Measurements from ENCODE around the gene COL24A1. TPM values are rescaled to one million over a fixed set of nuclear protein-coding genes. Genes with fewer than 3 reads are reported as not detected.

Gene COL24A1
- total RNA-seq, 1 experiment from 2014 or later, result 0.35 TPM

DNA sequence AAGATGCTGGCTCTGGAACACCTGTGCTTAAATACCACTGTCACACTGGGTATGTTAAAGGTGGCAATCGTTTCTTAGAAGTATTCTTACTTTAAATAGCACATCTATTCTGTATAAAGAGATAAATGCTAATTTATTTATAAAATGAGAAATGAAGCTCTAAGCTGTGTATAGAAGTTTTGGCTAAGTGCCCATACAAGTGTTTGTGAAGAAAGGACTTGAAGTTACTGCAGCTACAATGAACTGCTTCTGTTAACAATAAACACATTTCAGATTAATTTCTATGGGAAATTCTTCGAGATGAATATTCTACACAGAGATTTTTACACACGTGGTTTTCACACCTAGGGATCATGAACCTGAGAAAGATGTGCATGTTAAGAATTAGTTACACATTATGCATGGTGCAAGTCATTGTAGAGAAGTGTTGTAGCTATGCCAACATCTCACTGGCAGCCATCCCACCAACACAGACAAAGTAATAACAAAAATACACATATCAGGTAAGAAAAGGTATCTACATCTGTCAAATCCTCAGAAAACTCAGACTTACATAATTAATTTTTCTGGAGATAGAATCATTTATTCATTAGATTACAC is 16.2 kb downstream of the COL24A1 start:
- H3K14ac ChIP-seq (ENCODE audit: insufficient read depth, low read length), result no peak overlapping the region
- no peak overlapping the region for H4K91ac ChIP-seq (ENCODE audit: insufficient read length, low read depth, low read length)
- H2BK12ac ChIP-seq (ENCODE audit: insufficient read length, low read depth, low read length), result no peak overlapping the region
- no peak overlapping the region for H2BK20ac ChIP-seq (ENCODE audit: low read depth, low read length, poor library complexity, severe bottlenecking)
- no peaks in the 10 kb centered on the region for H4K20me1 ChIP-seq (ENCODE audit: control insufficient read depth, insufficient read depth, insufficient read length)
- H2BK120ac ChIP-seq (ENCODE audit: low read depth, low read length, poor library complexity, severe bottlenecking), result no peak overlapping the region
- no peaks in the 10 kb centered on the region for H3K79me1 ChIP-seq (ENCODE audit: insufficient read depth, low read depth, low read length, poor library complexity, severe bottlenecking)
- H3K36me3 Mint-ChIP-seq (ENCODE audit: insufficient read depth in 1 of 3, low read depth in 3 of 3), result no peaks in the 10 kb centered on the region
- H2BK15ac ChIP-seq (ENCODE audit: low read depth, low read length), result no peak overlapping the region
- H3K4me2 ChIP-seq (ENCODE audit: insufficient read depth, insufficient read length, low read length), result no peak overlapping the region
- H2AFZ ChIP-seq (ENCODE audit: low read length), result no peak overlapping the region
- no peaks in the 10 kb centered on the region for H3K23me2 ChIP-seq (ENCODE audit: insufficient read length, low read depth, low read length, poor library complexity, severe bottlenecking)
- H3K4me1 ChIP-seq (ENCODE audit: insufficient read depth, low read length), result no peaks in the 10 kb centered on the region
- H3K4me3 Mint-ChIP-seq, result no peak overlapping the region
- H3K27ac Mint-ChIP-seq, result no peak overlapping the region
- H2BK5ac ChIP-seq (ENCODE audit: insufficient read length, low read length), result no peak overlapping the region
- H3T11ph ChIP-seq (ENCODE audit: low read length), result no peak overlapping the region
- no peak overlapping the region for H3K23ac ChIP-seq (ENCODE audit: insufficient read length, low read depth, low read length)
- H3K79me2 ChIP-seq (ENCODE audit: insufficient read depth, low read length), result no peaks in the 10 kb centered on the region
- no peak overlapping the region for H3K56ac ChIP-seq (ENCODE audit: insufficient read length, low read depth, low read length)
- no peaks in the 10 kb centered on the region for H3K4me1 Mint-ChIP-seq
- H3K27me3 Mint-ChIP-seq (ENCODE audit: low read depth), result no peaks in the 10 kb centered on the region
- no peak overlapping the region for H4K5ac ChIP-seq (ENCODE audit: insufficient read length, low read depth, low read length)
- no peak overlapping the region for H4K8ac ChIP-seq (replicated peaks; ENCODE audit: insufficient read length, low read depth, low read length)
- DNase-seq, result no peak
- no peak overlapping the region for H3K9ac ChIP-seq (ENCODE audit: extremely low read depth, insufficient read length, low read length)
- H3K9me3 ChIP-seq (ENCODE audit: control insufficient read depth, low read depth, low read length), result no peaks in the 10 kb centered on the region
- no peaks in the 10 kb centered on the region for H3K27me3 ChIP-seq (ENCODE audit: insufficient read depth, low read length)
- no peak overlapping the region for H3K27ac ChIP-seq (ENCODE audit: insufficient read length, low read depth, low read length)
- TF ChIP-seq CTCF (conservative IDR thresholded peaks at IDR 0.05), result no peak
- H3K18ac ChIP-seq (ENCODE audit: insufficient read length, low read depth, low read length), result no peak overlapping the region
- no peak overlapping the region for H2AK5ac ChIP-seq (ENCODE audit: insufficient read length, low read length)
- H3K9me3 Mint-ChIP-seq, result no peaks in the 10 kb centered on the region
- no CpG with 5 or more reads among the region's 3 CpGs for WGBS (ENCODE audit: extremely low coverage, insufficient read length, low lambda C conversion rate)
- H3K4ac ChIP-seq (ENCODE audit: low read depth, low read length), result no peak overlapping the region
